SKM-1 treated with dmso at 0.1 percent for 144 hours (cell line): Measurements from ENCODE around the gene TBL1X.
"Not testable (repeated sequence)": the region's sequence is repeated elsewhere in the genome, so short reads cannot be mapped to it uniquely, and the experiment has no call there.

Experiments
- DNase-seq: peaks from one replicate; lab custom pipeline; 2025; ENCODE audit not compliant: unreplicated experiment; lab: John Stamatoyannopoulos, UW

Gene TBL1X

DNA sequence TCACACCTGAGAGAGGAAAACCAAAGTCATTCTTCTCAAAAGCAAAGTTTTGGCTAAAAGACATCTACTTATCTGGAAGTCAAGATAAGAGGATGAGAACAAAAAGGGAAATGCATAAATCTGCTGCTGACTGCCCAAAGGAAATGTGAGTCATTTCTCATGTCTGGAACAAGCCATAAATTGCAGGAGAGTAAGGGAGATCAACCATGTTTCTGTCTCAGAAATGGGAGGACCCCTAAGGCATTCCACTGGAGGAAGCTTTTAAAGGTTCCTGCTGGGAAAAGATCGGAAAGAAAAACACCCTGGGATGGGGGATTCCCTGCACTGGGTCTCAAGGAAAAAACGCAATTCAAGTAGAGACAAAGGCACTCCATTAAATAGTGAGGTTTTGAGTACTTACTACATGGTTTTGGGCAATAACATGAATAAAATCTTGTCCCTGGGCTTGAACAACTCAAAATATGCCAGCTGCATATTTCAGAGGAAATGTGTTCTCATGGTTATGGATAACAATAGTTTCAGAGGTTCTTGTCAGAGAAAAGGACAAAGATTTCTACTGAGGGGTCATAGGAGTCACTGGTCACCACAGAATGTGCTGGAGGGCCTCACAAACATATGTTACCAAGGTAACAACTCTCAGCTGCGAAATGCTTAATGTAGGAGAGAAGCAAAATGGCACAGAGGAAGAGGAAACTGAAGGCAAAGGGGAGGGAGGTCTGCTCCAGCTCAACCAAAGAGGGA lies 281.5 kb downstream of the TBL1X start:
- no peak for DNase-seq

DNA sequence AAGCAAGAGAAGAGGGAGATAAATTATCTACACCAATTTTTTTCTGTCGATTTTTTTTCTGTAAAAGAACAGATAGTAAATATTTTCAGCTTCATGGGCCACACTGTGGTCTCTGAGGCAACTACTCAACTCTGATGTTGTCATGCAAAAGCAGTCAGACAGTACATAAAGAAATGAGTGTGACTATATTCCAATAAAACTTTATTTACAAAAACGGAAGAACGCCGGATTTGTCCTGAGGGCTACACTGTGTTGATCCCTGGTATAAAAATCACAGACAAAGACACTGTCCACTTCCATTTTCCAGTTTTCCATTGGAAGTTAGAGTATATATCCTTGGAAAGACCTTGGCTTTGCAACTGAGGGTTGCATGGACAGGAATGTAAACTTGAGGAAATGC lies 282.8 kb downstream of the TBL1X start:
- DNase-seq, result no peak

DNA sequence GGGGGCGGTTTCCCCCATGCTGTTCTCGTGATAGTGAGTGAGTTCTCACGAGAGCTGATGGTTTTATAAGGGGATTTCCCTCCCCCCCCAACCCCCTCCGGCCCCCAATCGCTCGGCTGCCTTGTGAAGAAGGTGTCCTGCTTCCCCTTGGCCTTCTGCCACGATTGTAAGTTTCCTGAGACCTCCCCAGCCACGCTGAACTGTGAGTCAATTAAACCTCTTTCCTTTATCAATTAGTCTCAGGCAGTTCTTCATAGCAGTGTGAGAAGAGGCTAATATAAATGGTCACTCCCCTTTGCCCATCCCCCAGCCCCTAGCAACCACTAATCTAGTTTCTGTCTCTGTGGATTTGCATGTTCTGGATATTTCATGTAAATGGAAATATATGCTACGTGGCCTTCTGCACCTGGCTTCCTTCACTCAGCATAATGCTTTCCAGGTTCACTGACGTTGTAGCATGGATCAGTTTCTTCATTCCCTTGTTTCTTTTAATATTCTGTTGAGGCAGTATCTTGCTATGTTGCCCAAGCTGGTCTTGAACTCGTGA lies 284.4 kb downstream of the TBL1X start:
- no peak for DNase-seq

DNA sequence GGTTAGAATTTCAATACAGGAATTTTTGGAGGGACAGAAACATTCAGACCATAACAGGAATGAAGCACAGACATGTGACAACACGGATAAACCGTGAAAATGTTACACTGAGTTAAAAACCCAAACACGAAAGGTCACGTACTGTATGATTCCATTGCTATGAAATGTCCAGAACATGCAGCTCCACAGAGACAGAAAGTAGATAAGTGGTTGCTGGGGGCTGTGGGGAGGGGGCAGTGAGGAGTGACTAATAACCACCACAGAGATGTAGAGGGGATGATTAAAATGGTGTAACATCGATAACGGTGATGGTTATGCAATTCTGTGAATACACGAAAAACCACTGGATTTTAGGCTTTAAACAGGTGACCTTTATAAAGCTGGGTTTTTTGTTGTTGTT lies 292.5 kb downstream of the TBL1X start:
- no peak for DNase-seq

DNA sequence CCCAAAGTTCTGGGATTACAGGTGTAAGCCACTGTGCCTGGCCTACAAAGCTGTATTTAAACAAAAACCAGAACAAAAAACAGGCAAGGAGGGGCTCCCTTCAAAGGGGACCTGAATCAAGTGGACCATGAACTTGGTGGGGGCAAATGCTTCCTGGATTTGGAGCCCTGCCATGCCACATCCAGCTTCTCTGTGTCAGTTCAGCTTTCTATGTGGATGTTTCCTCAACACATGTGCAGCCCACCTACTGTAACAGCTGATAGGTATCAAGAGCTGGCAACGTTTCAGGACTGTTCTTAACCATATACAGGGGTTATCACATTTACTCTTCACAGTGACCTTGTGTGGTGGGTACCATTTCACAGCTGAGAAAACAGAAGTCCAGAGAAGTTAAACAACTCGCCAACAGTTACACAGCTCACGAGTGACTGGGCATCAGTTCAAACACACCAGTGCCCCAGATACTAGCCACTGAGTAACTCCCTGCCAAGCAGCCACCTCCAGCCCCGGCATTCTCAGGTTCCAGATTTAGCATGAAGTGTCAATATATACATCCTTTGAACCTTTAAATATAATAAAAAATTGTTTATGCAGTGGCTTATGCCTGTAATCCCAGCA lies 293.3 kb downstream of the TBL1X start:
- no peak for DNase-seq

DNA sequence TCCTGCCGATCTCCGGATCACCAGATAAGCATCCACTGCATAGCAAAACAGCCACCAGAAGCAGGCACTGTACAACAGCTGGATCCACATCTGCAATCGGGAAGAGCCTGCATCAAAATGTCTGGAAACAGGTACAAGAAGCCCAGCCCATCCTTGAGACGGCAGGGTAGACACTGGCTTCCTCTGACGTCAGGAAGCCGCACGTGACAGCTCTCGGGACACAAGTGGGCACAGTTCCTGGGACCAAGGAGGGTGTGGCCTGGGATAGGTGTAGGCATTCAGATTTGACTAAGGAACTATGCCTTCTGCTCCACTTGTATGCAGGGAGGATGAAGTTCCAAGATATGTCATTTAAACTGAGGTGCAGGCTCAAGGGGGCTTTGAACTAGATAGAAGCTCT lies 294.5 kb downstream of the TBL1X start:
- DNase-seq, result no peak

DNA sequence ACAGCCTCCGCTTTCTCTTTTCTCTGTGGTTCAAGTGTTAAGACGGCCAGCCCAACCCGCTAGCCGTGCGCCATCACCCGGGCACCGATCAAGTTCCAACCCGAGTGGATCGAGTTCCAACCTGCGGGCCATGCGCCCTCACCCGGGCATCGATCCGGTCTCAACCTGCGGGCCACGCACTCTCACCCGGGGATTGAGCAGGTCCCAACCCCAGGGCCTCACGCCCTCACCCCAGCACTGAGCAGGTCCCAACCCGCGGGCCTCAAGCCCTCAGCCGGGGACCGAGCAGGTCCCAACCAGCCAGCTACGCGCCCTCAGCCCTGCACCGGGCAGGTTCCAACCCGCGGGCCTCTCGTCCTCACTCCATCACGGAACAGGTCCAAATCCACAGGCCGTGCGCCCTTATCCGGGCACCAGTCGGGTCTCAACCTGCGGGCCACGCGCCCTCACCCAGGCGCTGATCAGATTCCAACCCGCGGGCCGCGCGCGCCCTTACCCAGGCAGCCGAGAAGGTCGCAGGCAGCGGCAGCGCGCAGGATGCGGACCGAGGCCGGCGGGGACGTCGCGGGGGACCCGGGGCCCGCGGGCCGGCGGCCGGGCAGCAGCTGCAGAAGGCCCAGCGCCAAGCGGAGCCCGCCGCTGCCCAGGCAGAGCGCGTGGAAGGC lies 300.3 kb downstream of the TBL1X start:
- DNase-seq, result no peak

DNA sequence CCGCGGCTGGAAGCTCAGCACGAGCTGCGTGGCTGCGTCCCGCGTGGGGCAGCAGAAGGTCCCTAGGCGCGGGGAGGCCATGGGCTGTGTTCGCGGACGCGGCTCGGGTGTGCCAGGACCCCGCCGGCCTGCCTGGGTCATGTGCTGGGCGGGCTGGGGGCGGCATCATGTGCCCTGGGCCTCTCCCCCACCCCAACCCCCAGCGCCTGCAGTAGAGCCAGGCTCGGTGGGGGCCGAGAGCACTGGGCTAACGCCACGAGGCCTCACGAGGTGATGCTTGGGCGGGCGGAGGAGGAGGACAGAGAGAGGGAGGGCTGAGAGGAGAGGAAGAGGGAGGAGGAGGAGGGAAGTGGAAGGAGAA lies 300.9 kb downstream of the TBL1X start, which contains the start of gene GPR143:
Gene GPR143 (minus strand): TSS at position 111 of the 361 bp plus-strand sequence. CDS start 30 bp downstream, at position 81.
- no peak for DNase-seq

DNA sequence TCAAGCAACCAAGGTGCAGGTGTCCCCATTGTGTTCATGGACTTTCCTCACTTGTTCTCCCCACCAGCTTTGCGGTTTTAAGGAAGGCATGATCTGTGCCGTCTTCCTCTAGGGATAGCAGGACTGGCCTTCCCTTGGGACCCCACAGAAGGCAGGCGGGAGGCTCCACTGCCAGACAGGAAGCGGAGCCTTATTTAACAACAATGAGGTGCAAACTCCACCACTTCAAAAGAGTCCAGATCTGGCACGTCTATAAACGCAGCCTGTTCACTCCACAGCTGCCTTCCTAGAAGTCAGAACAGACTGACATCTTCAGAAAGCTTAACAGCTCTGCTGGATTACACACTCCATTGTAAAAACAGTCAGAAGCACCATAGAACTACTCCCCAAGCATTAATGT lies 302.5 kb downstream of the TBL1X start:
- no peak for DNase-seq

DNA sequence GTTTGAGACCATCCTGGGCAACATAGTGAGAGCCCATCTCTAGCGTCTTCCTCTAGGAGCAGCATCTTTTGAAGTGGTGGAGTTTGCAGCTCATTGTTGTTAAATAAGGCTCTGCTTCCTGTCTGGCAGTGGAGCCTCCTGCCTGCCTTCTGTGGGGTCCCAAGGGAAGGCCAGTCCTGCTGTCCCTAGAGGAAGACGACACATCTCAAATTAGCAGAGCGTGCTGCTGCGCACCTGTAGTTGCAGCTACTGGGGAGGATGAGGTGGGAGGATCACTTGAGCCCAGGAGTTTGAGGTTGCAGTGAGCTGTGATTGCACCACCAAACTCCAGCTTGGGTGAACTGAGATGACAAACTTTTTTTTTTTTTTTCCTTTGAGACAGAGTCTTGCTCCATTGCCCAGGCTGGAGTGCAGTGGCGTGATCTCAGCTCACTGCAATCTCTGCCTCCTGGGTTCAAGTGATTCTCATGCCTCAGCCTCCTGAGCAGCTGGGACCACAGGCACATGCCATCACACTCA lies 303.5 kb downstream of the TBL1X start:
- not testable (repeated sequence) for DNase-seq

DNA sequence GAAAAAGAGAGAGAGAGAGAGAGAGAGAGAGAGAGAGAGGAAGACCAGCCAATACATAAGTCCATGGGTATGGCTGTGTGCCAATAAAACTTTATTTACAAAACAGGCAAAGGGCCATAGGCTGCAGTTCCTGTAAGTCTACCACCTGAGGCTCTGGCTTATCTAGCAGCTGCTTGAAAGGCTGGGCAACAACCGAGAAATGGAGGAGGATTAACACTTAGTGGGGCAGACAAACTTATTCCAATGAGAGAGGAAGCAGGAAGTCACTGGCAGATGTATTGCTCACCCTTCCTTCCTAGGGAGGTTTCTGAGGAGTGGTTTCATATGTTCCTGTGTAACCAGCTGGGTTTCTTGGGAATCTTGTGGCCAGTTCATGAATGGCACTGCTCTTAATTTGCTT lies 305.5 kb downstream of the TBL1X start:
- no peak for DNase-seq

DNA sequence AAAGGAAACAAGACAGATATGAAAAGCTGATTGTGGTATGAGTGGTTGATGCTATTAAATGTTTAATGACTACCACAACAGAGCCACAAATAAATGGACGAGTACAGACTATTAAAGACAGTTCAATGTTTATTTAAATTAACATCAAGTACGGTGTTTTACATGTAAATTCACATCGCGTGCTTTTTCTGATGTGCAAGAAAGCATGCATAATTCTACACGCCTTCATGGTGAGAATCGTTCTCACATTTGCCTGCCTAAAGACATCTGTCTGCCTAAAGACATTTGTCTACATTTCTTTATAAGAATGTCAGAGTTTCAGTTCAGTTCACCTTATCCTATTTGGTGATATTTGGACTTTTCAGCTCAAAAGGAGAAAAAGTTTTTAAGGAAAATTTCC lies 308.1 kb downstream of the TBL1X start:
- no peak for DNase-seq

DNA sequence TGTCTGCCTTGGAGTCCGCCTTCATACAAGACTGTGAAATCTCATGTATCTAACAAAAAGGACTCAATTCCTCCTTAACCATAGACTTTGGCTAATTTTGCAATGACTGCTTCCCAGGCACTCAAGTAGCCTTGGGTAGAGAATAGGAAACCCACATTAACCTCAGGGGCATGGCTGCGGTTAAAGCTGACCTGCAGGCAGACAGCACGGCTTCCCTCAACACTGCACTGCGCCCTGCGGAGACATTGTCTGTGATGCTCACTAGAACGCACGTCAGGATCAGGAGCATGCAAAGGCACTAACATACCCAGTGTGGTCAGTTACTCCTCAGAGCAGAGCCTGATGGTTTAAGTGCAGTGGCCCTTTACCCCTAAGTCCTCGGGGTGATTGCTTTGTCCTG lies 311.1 kb downstream of the TBL1X start:
- DNase-seq, result peak; percentile 25

DNA sequence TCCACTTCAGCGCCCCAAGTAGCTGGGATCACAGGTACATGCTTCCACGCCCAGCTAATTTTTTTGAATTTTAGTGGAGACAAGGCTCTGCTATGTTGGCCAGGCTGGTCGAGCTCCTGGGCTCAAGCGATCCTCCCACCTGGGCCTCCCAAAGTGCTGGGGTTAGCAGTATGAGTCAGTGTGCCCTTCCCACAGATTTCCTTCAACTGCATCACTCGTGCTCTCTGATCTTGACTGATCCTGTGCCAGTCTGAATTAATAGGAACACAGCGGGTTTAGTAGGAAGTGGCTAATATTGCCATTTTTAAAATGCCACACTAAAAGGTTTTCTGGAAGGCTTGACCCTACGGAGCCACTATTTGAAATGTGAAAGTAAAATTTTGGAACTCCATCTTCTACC lies 317.1 kb downstream of the TBL1X start:
- DNase-seq, result no peak

DNA sequence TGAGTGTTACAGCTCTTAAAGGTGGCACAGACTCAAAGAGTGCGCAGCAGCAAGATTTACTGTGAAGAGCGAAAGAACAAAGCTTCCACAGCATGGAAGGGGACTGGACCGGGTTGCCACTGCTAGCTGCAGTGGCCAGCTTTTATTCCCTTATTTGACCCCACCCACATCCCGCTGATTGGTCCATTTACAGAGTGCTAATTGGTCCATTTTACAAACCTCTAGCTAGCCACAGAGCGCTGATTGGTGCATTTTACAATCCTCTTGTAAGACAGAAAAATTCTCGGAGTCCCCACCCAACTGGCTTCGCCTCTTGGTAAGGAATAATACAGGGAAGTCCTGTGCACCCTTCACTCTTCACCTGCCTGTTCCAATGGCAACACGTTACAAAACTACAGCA lies 319.5 kb downstream of the TBL1X start:
- DNase-seq, result no peak

DNA sequence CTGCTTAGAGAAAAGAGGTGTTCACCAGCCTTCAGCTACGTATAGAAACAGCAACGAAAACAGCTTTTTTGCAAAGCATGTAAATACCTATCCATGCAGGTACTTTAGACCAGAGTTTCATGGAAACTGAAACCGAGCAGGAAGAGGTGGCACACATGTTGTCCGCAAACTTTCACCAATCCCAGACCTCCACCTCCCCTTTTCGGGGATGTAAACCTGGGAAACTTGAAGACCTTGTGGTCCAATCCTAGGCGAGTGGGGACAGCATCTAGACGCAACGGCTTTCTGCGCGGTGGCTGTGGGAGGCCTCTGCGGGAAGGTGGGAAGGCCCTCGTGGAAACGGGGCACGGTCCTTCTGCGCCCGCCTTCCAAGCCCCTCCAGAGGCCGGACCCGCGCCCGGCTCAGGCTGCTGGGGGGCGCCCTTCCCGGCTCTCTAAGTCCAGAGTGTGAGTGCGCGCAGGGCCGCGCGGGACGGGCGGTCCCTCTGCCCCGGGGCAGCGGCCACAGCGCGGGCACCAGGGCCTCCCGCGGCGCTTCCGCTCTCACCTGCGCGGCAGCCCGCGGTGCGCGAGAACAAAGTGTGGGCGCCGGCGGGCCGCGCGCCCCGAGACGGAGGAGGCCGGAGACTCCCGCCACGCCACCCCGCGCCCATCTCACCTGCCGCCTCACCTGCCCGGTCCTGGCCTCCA lies 320.5 kb downstream of the TBL1X start:
- no peak for DNase-seq

DNA sequence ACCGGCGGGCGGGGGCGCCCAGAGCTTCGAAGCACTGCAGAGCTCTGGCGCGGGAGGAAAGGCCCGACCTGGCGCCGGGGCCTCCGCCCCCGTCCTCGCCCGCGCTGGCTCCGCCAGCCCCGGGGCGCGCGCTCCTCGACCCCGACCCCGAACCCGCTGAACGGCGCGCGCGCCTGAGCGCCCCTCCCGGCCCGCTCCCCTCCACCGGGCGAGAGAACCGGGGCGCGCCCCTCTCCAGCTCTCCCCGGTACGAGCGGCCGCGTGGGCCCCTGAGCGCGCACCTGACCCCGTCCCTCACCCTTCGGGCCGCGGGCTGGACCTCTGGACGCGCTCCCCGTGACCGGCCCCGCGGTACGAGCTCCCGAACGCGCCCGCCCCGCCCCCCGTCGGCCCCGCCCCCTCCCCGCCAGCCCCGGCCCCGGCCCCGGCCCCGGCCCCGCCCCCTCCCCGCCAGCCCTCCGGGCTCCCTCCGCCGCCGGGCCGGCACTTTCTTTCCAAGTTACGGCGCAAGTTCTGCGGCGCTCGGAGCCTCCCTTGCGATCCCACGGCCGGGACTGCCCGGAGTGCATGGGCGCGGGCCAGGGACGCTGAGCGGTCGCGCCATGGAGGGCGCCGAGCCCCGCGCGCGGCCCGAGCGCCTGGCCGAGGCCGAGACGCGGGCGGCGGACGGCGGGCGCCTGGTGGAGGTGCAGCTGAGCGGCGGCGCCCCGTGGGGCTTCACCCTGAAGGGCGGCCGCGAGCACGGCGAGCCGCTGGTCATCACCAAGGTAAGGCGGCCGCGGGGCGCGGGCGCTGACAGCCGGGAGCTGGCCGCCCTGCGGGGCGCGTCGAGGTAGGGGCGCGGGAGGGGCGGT lies 321.3 kb downstream of the TBL1X start, which contains the start of gene SHROOM2:
Gene SHROOM2 (plus strand): TSS at position 486 of the 854 bp plus-strand sequence. CDS start 117 bp downstream, at position 603.
- DNase-seq, result no peak

DNA sequence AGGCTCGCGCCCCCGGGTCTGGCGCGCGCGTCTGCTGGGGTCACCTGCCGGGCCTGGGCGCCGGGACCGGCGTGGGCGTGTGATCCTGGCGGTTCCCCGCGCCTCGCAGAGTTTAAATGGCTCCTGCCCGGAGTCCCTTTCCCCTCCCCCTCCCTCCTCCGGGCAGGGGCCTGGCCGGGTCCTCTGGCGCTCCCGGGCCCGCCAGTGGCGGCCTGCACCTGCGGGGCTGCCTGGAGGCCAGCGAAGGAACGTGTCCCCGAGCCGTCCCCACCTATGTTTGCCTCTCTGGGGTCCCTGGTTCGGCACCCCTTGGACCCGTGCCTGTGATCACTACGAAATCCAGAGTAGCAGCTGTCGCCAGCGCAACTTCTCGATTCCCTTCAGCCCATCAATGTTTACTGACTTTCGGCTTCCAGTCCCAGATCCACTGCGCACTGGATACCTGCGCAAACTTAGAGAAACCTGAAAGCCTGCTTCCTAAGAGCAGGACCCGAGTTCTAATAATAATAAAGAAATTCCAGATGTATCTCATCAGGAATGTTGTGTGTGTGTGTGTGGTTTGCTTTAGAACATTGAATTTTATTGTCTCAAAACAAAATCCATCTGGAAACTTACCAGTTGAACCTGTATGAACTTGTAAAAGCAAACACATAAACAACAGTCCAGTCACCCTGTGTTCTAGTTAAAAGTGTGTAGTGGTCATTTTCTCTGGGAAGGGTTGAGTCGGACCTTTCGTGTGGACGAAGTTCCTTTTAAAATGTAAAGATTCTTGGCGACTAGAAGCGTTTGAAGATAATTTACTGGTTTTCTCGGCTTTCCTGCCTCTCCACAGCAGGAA lies 322.2 kb downstream of the TBL1X start:
- no peak for DNase-seq

DNA sequence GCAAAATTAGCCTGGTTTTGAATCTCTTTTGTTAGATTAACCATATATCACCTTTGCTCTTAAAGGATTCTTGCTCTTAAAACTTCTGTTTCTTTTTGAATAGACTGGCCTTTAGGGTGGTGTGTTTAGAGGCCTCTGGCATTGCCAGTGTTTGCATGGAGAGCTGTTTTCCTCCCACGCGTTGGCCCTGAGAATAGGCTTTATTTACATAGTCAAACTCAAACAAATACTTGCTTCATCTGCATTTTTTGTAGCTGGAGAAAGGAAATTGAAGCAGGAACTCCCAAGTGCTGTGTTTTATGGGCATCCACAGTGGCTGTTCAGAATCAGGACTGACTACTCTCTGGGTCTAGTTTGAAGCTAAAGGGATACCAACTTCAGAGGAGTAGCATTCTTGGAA lies 324.1 kb downstream of the TBL1X start:
- no peak for DNase-seq
